Measurements from ENCODE around the gene SPATA1. TPM values are rescaled to one million over a fixed set of nuclear protein-coding genes. Genes with fewer than 3 reads are reported as not detected.

The SPATA1 gene
- total and polyA plus RNA-seq, 2 of the 4 experiments (the other 2 are of a cell fraction) = under 0.01 to 0.56 TPM

DNA sequence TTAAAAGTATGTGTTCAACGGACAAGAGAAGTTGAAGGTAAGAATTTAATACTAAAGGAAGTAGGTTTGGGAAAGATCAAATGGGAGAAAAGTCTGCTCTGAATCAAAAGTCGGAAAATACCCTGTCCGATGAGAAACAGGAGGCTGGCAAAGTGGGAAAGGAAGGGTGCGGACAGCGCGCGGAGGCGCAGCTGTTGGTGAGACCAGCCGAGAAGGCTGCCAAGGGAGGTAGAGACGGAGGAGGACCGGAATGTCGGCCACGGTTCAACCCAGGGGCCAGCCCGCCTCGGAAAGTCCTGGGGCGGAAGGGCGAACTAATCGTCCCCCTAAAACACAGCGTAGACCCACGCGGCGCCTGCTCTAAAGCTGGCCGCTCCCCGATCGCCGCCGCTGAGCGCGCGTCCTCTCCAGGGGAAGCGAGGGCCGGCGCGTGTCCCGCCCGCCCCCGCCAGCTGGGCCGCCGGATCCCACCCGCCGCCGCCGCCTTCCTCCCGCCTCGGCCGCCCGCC is 639 bp upstream of the SPATA1 start:
- H3K27ac ChIP-seq (ENCODE audit: insufficient read depth, low read length) = peak overlapping the region; percentile 95
- H3K4me3 ChIP-seq (ENCODE audit: insufficient read depth, low read depth, low read length) = peak overlapping the region; percentile 92
- peaks cover 43% of the 10 kb centered on the region for H4K20me1 ChIP-seq (ENCODE audit: insufficient read depth, low read length)
- peak overlapping the region; percentile 78; the same call in 1 of the 2 replicates for H4K5ac ChIP-seq (ENCODE audit: low read depth, low read length)
- WGBS, 2 experiments (ENCODE audit: extremely low coverage in 2 of 2, insufficient read length in 1 of 2) = 0% methylated on average over 17 of the region's 47 CpGs; no CpG with 5 or more reads in 1 of the 2 experiments
- in situ Hi-C loops (cut with MboI; ENCODE audit: low sequenced_read_pairs) (no loop called here), dilution Hi-C loops (cut with HindIII; ENCODE audit: low sequenced_read_pairs, unreplicated experiment) (no loop called here), intact Hi-C loops (cut with micrococcal nuclease) (loop anchor here (1.0 to 5.0 kb wide), 4 partner anchors 69 to 363 kb away; partner anchors contain the start of genes CTBS and PRKACB)
- H3K36me3 ChIP-seq (ENCODE audit: control insufficient read depth, insufficient read depth, low read length) = peaks cover 2% of the 10 kb centered on the region; the same call in 1 of the 2 replicates
- peaks cover 6% of the 10 kb centered on the region; the same call in 1 of the 2 replicates for H3K4me1 ChIP-seq (ENCODE audit: control insufficient read depth, insufficient read depth, low read length)
- no peaks in the 10 kb centered on the region for H3K27me3 ChIP-seq (ENCODE audit: control insufficient read depth, insufficient read depth, low read length)
- peak overlapping the region; percentile 85 for H2BK5ac ChIP-seq (ENCODE audit: low read depth, low read length, poor library complexity, severe bottlenecking)
- peak; percentile 59 for ATAC-seq (ENCODE audit: low read depth)
- H3K56ac ChIP-seq (ENCODE audit: extremely low read depth, insufficient read depth, low read length) = peak overlapping the region; percentile 97
- peak overlapping the region; percentile 77 for H3K14ac ChIP-seq (replicated peaks; ENCODE audit: low read depth, low read length)
- peak overlapping the region; percentile 97 for H3K9ac ChIP-seq (ENCODE audit: low read depth, low read length)
- no TSS peak for BruUV-seq (replicated peaks)
- CTCF ChIA-PET = interaction anchor here (1.4 kb wide), 1 partner anchor 100 kb away, joined by 3 read pairs; no protein-coding TSS in a partner anchor
- H3K18ac ChIP-seq (ENCODE audit: low read depth, low read length) = peak overlapping the region; percentile 66
- H3K23ac ChIP-seq (ENCODE audit: low read depth, low read length) = peak overlapping the region; percentile 86
- POLR2A ChIA-PET (ENCODE audit: unreplicated experiment) = interaction anchor here (0.5 to 1.5 kb wide), 5 partner anchors 21 to 302 kb away, joined by 3 to 10 read pairs (median 5); partner anchors contain the start of gene CTBS
- H3K9me3 ChIP-seq (ENCODE audit: control insufficient read depth, insufficient read depth, low read length) = no peaks in the 10 kb centered on the region
- TF ChIP-seq MXI1 (IDR thresholded peaks at IDR 0.05; ENCODE audit: borderline replicate concordance, low read depth, low read length) = peak; percentile 76; the same call in 1 of the 2 replicates
- TF ChIP-seq MAFK (IDR thresholded peaks at IDR 0.05; ENCODE audit: low read depth, low read length) = no peak
- peak overlapping the region; percentile 92 for H2AK9ac ChIP-seq (replicated peaks; ENCODE audit: low read depth, low read length, poor library complexity)
- H3K4me2 ChIP-seq (ENCODE audit: low read depth, low read length) = peak overlapping the region; percentile 97
- peak; percentile 42 for DNase-seq
- H3K79me1 ChIP-seq (ENCODE audit: low read depth in 1 of 2, low read length in 2 of 2) = peaks cover 5 to 31% of the 10 kb centered on the region in 2 experiments; a peak in 3 of 4 replicates
- peak overlapping the region; percentile 90 for H4K91ac ChIP-seq (ENCODE audit: insufficient read depth, low read depth, low read length)
- peak overlapping the region; percentile 40 to 91 for H4K8ac ChIP-seq (ENCODE audit: low read depth in 2 of 2, low read length in 2 of 2)
- H2BK120ac ChIP-seq (ENCODE audit: low read depth, low read length) = peak overlapping the region; percentile 62
- peak overlapping the region; percentile 79; the same call in 1 of the 2 replicates for H2AK5ac ChIP-seq (ENCODE audit: low read depth, low read length)
- H3K9me1 ChIP-seq (ENCODE audit: insufficient read depth, low read length) = no peaks in the 10 kb centered on the region; the same call in 1 of the 2 replicates
- peak overlapping the region; percentile 50; the same call in 2 of the 3 replicates for H2BK15ac ChIP-seq (ENCODE audit: low read depth, low read length)
- H2AFZ ChIP-seq (replicated peaks; ENCODE audit: low read length, poor library complexity) = peak overlapping the region; percentile 87
- H2BK20ac ChIP-seq (ENCODE audit: low read depth, low read length) = no peak overlapping the region
- H3K4ac ChIP-seq (ENCODE audit: low read depth, low read length) = peak overlapping the region; percentile 88
